AG08396 (cell line): ENCODE measurements around the gene SLAMF8.

Experiments
- DNase-seq: peaks from one replicate; pipeline ENCODE4 v3.0.0; 2012; ENCODE audit warnings: low spot score, mixed read lengths

The SLAMF8 gene

GRCh38 chr1:159821171-159821867 lies 5.4 kb upstream of the SLAMF8 start:
- no peak for DNase-seq

DNA sequence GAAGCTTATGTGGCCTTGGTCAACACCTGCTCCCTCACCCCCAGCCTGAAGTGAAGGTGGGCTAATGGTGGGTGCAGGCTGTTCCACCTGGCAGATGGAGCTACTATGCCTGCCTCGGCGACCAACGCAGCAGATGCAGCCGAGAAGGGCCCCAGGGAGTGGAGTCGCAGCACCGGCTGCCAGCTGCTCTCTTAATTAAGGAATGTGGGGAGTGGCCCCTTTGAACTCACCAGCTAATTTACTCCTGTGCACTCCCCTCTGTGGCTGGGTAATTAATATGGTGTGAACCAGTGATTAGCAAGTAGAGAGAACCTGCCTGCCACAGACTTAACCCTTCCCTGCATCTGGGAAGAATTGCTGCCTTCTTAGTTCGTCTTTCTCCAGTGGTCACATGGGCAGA lies 3.3 kb upstream of the SLAMF8 start:
- no peak for DNase-seq

DNA sequence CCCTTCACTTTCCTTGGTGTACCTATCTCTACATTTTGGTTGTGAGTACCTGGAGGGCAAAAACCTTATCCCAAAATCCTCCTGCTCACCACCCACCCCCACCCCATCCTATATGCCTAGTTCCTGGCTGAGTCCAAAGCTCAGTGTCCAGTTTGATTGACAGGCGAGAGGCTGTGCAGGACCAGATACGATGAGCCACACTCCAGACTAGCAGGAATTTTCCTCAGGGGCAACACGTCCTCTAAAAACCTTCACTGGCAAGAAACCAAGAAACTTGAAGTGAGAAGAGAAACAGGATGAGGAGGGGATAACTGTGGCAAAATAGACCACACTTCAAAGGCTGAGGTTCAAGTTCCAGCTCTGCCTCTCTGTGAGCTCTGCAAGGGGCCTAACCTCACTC lies 1.1 kb upstream of the SLAMF8 start:
- no peak for DNase-seq

- no peak for DNase-seq
These were observed 423 bp downstream of the SLAMF8 start for GRCh38 chr1:159827102-159827490.

- no peak for DNase-seq
These were observed 876 bp downstream of the SLAMF8 start for GRCh38 chr1:159827549-159827948.

DNA sequence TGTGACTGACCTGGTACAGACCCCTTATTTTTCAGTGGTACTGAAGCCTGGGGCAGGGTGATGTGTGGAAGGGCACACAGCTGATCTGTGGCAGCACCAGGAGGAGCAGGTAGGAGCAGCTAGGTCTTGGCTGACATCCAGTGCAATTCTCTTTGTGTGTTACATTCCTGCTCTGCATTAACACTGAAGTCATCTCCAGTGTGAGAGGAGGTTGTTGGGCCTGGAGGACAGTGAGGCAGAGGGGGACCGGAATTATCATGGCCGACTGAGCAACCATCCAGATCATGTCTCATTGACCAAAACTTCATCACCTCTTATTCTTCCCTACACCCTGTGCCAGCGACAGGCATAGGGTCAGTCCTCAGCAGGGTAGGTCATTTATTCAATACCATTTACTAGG lies 1.5 kb downstream of the SLAMF8 start:
- no peak for DNase-seq

DNA sequence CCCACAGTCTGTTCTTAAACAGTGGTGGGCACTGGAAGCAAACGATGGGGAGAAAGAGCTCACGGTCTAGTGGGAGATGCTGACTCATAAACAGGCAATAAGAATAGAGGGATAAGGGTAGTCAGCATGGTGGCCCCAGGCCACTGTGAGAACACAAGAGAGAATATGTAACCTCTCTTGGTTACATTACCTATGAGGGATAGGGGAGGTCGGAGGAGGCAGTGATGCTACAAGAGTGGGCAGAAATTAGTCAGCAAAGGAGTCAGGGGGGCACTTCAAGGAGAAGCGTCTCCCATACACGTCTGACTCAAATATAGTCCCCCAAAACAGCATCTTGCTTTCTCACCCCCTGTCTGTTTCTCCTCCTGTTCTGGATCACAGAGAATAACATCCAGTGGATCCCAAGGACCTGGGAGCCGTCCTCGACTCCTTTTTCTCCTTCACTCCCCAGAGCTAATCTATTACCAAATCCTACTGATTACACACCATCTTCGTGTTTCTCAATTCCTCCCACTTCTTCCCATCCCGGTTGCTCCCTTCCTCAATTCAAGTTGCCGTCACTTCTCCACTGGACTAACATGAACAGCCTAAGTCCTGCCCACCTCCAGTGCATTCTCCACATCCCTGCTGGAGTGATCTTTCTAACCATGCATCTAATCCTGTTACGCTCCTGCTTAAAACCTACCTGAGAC lies 2.1 kb downstream of the SLAMF8 start:
- no peak for DNase-seq

- DNase-seq, result no peak
These were observed 2.6 kb downstream of the SLAMF8 start for GRCh38 chr1:159829273-159829634.

- DNase-seq, result peak; percentile 66
These were observed 3.3 kb downstream of the SLAMF8 start for GRCh38 chr1:159829822-159830465.

DNA sequence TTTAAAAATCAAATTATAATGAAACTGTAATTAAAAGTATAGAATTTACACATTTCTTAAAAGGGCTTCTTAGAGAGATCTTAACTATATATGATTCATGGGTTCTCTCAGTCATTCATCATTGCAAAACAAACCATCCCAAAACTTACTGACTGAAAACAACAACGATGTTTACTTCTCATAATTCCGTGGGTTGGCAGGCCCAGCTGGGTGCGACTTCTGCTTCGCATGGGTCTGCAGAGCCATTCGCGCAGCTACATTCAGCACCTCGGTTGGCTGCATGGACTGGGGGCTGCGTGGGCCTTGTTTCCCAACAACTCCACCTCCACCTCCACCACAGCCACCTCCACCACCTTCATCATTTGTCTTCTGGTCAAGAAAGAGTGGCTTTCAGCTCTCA lies 4.0 kb downstream of the SLAMF8 start:
- DNase-seq, result no peak

DNA sequence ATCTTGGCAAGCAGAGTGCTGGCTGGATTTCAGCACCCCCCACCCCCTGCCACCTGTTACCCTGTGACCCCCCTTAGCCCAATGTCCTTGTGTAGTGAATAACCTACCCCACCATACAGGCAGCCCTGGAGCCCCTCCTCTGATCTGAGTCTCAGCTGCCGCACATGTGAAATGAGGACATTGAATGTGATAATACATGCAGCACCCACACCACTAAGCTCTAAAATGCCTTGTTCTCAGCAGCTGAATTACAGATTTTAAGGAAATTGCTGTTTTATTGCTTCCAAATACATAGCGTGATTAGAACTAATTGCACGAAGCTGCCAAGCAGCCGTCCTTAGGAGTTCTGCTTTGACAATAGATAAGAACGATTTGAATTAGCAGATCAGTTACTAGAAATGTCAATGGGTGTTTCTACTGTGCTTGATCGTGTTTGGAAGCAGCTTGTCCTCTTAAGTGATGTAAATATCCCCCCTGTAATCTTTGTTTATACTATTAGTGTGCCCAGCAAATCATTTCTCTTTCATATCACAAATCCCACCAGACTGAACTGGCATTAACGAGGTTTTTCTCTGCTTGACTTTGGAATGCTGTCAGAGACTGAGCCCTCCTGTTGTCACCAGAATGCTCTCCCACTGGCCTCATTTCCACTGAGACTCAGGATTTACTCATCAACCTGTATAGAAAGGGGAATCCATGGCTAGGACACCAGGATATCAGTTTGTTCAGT lies 4.9 kb downstream of the SLAMF8 start:
- no peak for DNase-seq

- DNase-seq, result no peak
These were observed 5.6 kb downstream of the SLAMF8 start for GRCh38 chr1:159832309-159832708.

GRCh38 chr1:159835356-159835755 lies 8.7 kb downstream of the SLAMF8 start:
- DNase-seq, result no peak

DNA sequence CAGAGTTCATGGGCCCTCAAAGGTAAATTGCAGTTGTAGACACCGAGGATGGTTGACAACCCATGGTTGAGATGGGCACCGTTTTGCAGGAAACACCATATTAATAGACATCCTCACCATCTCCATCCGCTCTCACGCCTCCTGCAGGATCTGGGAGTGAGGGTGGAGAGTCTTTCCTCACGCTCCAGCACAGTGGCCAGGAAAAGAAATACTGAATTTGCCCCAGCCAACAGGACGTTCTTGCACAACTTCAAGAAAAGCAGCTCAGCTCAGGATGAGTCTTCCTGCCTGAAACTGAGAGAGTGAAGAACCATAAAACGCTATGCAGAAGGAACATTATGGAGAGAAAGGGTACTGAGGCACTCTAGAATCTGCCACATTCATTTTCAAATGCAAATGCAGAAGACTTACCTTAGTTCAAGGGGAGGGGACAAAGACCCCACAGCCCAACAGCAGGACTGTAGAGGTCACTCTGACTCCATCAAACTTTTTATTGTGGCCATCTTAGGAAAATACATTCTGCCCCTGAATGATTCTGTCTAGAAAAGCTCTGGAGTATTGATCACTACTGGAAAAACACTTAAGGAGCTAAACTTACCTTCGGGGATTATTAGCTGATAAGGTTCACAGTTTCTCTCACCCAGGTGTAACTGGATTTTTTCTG lies 9.3 kb downstream of the SLAMF8 start:
- no peak for DNase-seq

GRCh38 chr1:159838715-159839114 lies 12.0 kb downstream of the SLAMF8 start:
- DNase-seq, result no peak

DNA sequence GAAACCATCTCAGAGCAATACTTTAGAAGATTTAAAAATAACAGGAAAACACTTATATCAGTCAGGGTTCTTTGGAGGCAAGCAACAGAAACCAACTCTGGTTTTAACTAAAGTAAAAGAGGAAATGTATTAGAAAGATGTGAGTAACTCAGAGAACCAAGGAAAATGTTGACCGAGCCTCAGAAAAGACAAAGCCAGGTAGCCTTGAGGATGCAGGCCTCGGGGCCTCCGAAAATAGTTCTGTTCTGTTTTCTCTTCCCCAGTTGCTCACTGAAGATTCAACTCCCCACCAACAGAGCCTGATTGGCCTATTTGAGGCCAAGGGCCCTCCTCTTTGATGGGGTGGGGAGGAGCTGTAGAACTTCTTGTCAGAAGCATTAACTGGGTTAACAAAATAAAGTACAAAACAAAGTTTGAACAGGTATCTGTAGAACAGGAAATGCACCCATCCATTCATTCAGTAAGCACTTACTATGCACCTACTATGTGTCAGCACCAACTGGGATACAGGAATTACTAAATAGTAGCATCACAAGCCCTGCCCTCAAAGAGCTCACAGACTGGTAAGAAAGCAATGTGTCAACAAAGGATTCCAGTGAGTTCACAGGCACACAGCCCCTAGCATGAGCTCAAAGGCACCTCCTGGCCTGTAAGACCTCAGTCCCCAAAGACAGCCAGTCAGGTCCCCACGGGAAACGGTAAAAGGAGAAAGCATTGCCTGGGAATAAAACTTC lies 12.6 kb downstream of the SLAMF8 start:
- DNase-seq, result no peak

- no peak for DNase-seq
These were observed 15.1 kb downstream of the SLAMF8 start for GRCh38 chr1:159841749-159842148.

- no peak for DNase-seq
These were observed 16.8 kb downstream of the SLAMF8 start for GRCh38 chr1:159843459-159843858.

- DNase-seq, result no peak
These were observed 19.3 kb downstream of the SLAMF8 start for GRCh38 chr1:159845751-159846629.

- no peak for DNase-seq
These were observed 20.6 kb downstream of the SLAMF8 start for GRCh38 chr1:159847231-159847630.

DNA sequence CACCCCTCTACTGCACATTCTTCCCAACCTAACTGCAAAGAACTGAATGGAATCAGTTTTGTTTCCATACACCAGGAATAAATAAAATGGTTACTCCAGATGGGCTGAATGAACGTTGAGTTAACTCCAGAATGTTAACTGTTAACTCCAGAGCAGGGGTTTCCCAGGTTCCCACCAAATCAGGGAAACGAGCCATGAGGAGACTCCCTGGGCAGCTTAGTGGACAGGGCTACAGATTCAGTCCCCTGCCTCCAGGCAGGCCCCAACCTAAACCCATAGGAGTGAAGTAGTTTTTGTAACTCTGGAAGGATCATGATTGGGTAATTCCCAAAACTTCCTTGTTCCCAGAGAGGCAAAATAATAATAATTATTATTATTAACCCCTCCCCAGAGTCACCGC lies 21.7 kb downstream of the SLAMF8 start:
- DNase-seq, result no peak
